GM12864 (cell line): ENCODE results near the gene TSKU.

Experiments used
- DNase-seq: peaks from one replicate; pipeline ENCODE4 v3.0.0-alpha.2; 2011; ENCODE audit warnings: low read depth
- H3K4me3 ChIP-seq: 2 replicates; pipeline ENCODE4 v1.5.1; 2011; ENCODE audit warnings: mild to moderate bottlenecking, low read depth, low read length, control low read depth
- TF ChIP-seq, protein P1 (sequence below): IDR thresholded peaks from 2 replicates; pipeline ENCODE4 v1.5.1; 2011; ENCODE audit warnings: low read depth, mild to moderate bottlenecking, moderate library complexity, low read length, control low read depth, inconsistent platforms; ENCODE audit errors: missing control alignments

TSKU gene

DNA sequence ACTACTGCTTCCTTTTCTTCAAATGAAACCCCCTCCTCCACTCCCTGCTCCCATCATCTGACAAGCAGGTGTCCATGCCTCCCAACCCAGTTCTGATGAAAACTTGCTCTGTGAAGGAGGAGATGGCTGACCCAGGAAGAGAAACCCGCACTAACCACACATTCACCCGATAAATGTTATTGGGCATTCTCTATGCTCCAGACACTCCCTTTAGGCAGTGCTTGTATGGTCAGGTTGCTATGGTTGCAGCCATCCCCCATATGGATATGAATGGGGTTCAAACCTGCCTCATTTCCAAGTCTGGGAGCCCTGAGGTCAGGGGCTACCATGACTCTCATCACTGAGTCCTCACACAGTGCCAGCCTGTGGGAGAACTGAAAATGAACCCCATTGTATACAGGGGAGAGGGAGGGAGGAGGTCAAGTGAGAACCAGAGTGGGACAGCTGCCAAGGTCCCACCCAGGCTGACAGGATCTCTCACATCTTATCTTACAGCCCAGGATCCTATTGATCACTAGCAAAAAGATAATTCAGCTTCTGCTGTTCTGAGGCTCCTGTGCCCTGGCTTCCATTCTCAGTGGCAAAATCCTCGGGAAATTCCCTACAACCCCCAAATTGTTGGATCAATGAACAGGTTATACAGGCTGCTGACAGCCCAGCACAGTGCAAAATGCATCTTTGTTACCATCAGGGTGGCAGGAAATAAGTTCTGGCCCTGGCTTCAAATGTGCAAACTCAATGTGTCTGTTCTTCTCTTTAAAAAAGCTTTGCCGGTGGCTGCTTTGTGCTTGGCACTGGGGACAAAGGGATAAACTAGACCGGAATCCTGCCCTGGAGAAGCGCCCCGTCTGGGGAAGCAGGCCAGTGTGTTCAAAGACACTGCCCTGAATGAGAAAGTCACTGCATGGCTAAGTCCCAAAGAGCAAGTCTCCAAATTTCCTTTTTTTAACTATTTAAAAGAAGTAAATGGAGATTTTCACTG is 54.8 kb downstream of the TSKU start:
- DNase-seq, result no peak
- TF ChIP-seq, protein P1, sequence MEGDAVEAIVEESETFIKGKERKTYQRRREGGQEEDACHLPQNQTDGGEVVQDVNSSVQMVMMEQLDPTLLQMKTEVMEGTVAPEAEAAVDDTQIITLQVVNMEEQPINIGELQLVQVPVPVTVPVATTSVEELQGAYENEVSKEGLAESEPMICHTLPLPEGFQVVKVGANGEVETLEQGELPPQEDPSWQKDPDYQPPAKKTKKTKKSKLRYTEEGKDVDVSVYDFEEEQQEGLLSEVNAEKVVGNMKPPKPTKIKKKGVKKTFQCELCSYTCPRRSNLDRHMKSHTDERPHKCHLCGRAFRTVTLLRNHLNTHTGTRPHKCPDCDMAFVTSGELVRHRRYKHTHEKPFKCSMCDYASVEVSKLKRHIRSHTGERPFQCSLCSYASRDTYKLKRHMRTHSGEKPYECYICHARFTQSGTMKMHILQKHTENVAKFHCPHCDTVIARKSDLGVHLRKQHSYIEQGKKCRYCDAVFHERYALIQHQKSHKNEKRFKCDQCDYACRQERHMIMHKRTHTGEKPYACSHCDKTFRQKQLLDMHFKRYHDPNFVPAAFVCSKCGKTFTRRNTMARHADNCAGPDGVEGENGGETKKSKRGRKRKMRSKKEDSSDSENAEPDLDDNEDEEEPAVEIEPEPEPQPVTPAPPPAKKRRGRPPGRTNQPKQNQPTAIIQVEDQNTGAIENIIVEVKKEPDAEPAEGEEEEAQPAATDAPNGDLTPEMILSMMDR, result no peak
- H3K4me3 ChIP-seq, result no peak overlapping the region

DNA sequence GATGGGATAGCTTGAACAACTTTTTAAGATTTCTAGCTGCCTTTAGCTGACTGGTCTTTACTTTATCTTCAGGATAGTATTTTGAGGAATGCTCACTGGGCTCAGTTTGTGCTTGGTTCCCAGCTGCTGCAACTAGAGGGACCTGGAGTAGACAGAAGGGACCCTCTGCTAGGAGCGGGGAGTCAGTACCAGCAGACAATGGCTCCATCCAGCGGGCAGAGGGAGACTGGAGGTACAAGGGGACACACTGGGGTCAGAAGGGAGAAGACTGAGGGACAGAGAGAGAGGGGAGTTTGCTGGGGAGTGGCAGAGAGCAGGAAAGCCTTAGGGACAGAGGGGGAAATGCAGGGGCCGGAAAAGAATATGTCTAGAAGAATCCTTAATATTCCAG is 55.5 kb downstream of the TSKU start:
- no peak for DNase-seq
- TF ChIP-seq, protein P1, result peak; percentile 6

DNA sequence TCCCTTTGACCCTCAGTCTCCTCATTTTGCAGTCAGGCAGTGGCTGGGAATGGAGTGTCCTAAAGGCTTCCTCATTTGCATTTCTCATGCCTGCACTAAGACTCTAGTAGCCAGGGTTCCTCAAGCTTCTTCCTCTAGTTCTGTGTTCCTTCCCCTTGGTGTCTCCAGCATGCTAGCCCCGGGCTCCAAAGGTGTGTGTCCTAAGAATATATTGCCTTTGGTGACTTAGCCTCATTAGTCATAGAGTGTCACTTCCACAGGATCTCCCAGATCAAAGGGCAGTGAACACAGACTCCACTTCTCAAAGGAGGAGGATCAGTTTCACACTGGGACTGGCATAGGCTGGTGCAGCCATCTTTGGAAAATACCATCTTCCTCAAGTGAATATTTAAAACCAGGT is 56.2 kb downstream of the TSKU start:
- DNase-seq, result no peak
- TF ChIP-seq, protein P1, result no peak
- no peak overlapping the region for H3K4me3 ChIP-seq

More for the DNA sequence above, 55.5 kb downstream of the TSKU start:
- H3K4me3 ChIP-seq, result no peak overlapping the region

DNA sequence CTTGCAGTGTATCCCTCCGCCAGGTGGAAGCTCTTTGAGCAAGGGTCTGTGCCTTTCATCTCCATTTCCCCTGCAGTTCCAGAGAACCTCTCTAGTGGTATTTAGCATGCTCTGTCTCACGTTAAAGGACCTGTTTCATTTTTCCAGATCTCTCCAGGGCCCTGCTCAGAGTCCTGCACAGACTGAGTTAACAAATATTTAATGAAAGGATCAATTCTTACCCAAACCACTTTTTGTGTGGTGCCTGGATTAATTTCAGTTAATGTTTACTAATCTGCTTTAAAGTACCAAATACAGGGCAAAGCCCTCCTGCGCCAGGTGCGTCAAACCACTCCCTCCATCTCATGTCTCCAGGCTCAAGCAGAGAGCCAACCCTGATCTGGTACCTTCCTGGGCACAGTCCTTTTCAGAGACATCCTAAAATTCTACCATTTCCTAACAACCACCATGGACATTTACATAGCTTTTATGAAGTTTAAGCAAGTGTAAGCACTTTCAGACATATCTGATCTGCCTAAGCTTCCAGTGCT is 58.8 kb downstream of the TSKU start:
- no peak for DNase-seq
- TF ChIP-seq, protein P1, result no peak
- H3K4me3 ChIP-seq, result no peak overlapping the region

DNA sequence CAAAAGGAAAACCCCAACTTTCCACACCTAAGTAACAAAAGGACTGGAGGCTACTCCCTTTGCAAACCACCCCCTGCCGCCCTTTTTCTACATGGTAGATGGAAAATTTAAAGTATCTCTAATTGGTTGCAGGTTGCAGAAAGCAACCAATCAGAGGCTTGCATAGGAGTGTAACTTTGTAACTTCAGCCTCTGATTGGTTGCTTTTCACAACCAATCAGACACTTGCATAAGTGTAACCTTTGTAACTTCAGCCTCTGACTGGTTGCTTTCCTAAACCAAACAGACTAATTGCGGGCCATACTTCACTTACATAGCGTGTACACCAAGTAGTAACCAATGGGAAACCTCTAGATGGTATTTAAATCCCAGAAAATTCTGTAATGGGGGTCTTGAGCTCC is 60.8 kb downstream of the TSKU start:
- H3K4me3 ChIP-seq, result no peak overlapping the region
- no peak for DNase-seq
- TF ChIP-seq, protein P1, result no peak

DNA sequence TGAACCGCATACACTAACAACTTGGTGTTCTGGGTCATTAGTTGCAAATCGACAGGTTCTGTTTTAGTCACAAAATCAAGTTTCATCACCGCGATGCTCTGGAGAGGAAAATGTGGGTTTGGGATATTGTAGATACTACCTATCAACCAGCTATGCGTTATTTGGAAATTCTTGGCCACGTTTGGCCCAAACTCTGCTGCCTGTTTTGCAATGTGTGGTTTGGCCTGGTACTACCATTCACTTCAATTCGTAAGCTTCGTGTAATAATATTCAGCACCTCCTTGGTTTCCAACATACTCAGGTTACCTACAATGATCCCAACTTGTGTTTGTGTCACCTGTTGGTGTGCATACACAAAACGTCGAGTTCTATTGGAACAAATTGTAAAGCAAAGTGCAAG is 61.4 kb downstream of the TSKU start:
- DNase-seq, result no peak
- H3K4me3 ChIP-seq, result no peak overlapping the region
- TF ChIP-seq, protein P1, result no peak
